ENCODE measurements around the gene C4orf50.

GRCh38 chr4:5852523-5853202, 165.6 kb downstream of the C4orf50 start:
- TF ChIP-seq HDAC6 (IDR thresholded peaks at IDR 0.05; ENCODE audit: low read depth, low read length) (no peak), CTCF (IDR thresholded peaks at IDR 0.05; ENCODE audit: control extremely low read depth in 1 of 3, insufficient read depth in 1 of 3, low read depth in 1 of 3, low read length in 3 of 3) (no peak), RAD21 (IDR thresholded peaks at IDR 0.05 in 1 of 2, conservative IDR thresholded peaks at IDR 0.05 in 1 of 2; ENCODE audit: low read depth in 2 of 2, low read length in 2 of 2) (no peak), SUZ12 (IDR thresholded peaks at IDR 0.05; ENCODE audit: low read length) (no peak), RFX5 (IDR thresholded peaks at IDR 0.05; ENCODE audit: borderline replicate concordance, low read depth, low read length) (no peak)

All from H1 (cell line).